ENCODE data around the gene LVRN.
"Not testable (repeated sequence)": the region's sequence is repeated elsewhere in the genome, so short reads cannot be mapped to it uniquely, and the experiment has no call there.

Gene LVRN

GRCh38 chr5:115962239-115962564 lies at the start of gene LVRN:
TSS of gene LVRN (plus strand) at chr5:115962475. CDS start at chr5:115962618, 143 bp downstream.
- DNase-seq = no peak

GRCh38 chr5:115913623-115914400 lies 48.5 kb upstream of the LVRN start:
- DNase-seq = not testable (repeated sequence)

GRCh38 chr5:115920171-115920725 lies 42.0 kb upstream of the LVRN start:
- DNase-seq = no peak

GRCh38 chr5:115928578-115929407 lies 33.5 kb upstream of the LVRN start:
- not testable (repeated sequence) for DNase-seq

- not testable (repeated sequence) for DNase-seq
These were observed 32.1 kb upstream of the LVRN start for GRCh38 chr5:115930171-115930570.

GRCh38 chr5:115930630-115931337 lies 31.5 kb upstream of the LVRN start:
- no peak for DNase-seq

- no peak for DNase-seq
These were observed 29.3 kb upstream of the LVRN start for GRCh38 chr5:115932991-115933390.

GRCh38 chr5:115934388-115934974 lies 27.8 kb upstream of the LVRN start:
- no peak for DNase-seq

GRCh38 chr5:115936031-115936430 lies 26.2 kb upstream of the LVRN start:
- no peak for DNase-seq

GRCh38 chr5:115939059-115939458 lies 23.2 kb upstream of the LVRN start:
- no peak for DNase-seq

- DNase-seq = no peak
These were observed 22.0 kb upstream of the LVRN start for GRCh38 chr5:115940080-115940810.

- no peak for DNase-seq
These were observed 21.1 kb upstream of the LVRN start for GRCh38 chr5:115941051-115941675.

GRCh38 chr5:115944501-115944900 lies 17.8 kb upstream of the LVRN start:
- DNase-seq = no peak

GRCh38 chr5:115946655-115947054 lies 15.6 kb upstream of the LVRN start:
- DNase-seq = no peak

- no peak for DNase-seq
These were observed 15.0 kb upstream of the LVRN start for GRCh38 chr5:115947260-115947659.

- DNase-seq = no peak
These were observed 14.2 kb upstream of the LVRN start for GRCh38 chr5:115948091-115948534.

GRCh38 chr5:115949096-115949495 lies 13.2 kb upstream of the LVRN start:
- no peak for DNase-seq

GRCh38 chr5:115952588-115952987 lies 9.7 kb upstream of the LVRN start:
- DNase-seq = no peak

- no peak for DNase-seq
These were observed 8.1 kb upstream of the LVRN start for GRCh38 chr5:115954144-115954543.

- DNase-seq = no peak
These were observed 5.3 kb upstream of the LVRN start for GRCh38 chr5:115956957-115957356.

Data from Kasumi-1 (cell line).